Measurements from ENCODE around the gene SLU7.

GRCh38 chr5:160357861-160358411, 60.9 kb downstream of the SLU7 start:
- TF ChIP-seq, protein P1, sequence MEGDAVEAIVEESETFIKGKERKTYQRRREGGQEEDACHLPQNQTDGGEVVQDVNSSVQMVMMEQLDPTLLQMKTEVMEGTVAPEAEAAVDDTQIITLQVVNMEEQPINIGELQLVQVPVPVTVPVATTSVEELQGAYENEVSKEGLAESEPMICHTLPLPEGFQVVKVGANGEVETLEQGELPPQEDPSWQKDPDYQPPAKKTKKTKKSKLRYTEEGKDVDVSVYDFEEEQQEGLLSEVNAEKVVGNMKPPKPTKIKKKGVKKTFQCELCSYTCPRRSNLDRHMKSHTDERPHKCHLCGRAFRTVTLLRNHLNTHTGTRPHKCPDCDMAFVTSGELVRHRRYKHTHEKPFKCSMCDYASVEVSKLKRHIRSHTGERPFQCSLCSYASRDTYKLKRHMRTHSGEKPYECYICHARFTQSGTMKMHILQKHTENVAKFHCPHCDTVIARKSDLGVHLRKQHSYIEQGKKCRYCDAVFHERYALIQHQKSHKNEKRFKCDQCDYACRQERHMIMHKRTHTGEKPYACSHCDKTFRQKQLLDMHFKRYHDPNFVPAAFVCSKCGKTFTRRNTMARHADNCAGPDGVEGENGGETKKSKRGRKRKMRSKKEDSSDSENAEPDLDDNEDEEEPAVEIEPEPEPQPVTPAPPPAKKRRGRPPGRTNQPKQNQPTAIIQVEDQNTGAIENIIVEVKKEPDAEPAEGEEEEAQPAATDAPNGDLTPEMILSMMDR (IDR thresholded peaks at IDR 0.05): no peak
- no peak for TF ChIP-seq POLR2A (IDR thresholded peaks at IDR 0.05)
